ENCODE data around the gene IL20RB.

IL20RB gene

GRCh38 chr3:136957751-136958288 lies at the start of gene IL20RB:
Gene IL20RB, plus strand, starts transcription at chr3:136957983. Its CDS starts 131 bp downstream, at chr3:136958114.
- in situ Hi-C loops (cut with HindIII; ENCODE audit: low sequenced_read_pairs) = no loop called here
- no peak for DNase-seq (ENCODE audit: low read depth)
- TF ChIP-seq CTCF (IDR thresholded peaks at IDR 0.05; ENCODE audit: low read depth, low read length, missing control alignments) = no peak
- no peak within 1 kb of the TSS for H3K4me3 ChIP-seq (ENCODE audit: low read depth, low read length)

- no peak for TF ChIP-seq CTCF (IDR thresholded peaks at IDR 0.05; ENCODE audit: low read depth, low read length, missing control alignments)
- no peak for DNase-seq (ENCODE audit: low read depth)
- H3K4me3 ChIP-seq (ENCODE audit: low read depth, low read length) = no peak overlapping the region
- in situ Hi-C loops (cut with HindIII; ENCODE audit: low sequenced_read_pairs) = no loop called here
Measured at GRCh38 chr3:136908297-136908696, 49.5 kb upstream of the IL20RB start.

- H3K4me3 ChIP-seq (ENCODE audit: low read depth, low read length) = no peak overlapping the region
- DNase-seq (ENCODE audit: low read depth) = no peak
- no peak for TF ChIP-seq CTCF (IDR thresholded peaks at IDR 0.05; ENCODE audit: low read depth, low read length, missing control alignments)
- in situ Hi-C loops (cut with HindIII; ENCODE audit: low sequenced_read_pairs) = no loop called here
Measured at GRCh38 chr3:136909187-136909586, 48.6 kb upstream of the IL20RB start.

GRCh38 chr3:136910697-136911096 lies 47.1 kb upstream of the IL20RB start:
- in situ Hi-C loops (cut with HindIII; ENCODE audit: low sequenced_read_pairs) = no loop called here
- no peak overlapping the region for H3K4me3 ChIP-seq (ENCODE audit: low read depth, low read length)
- no peak for TF ChIP-seq CTCF (IDR thresholded peaks at IDR 0.05; ENCODE audit: low read depth, low read length, missing control alignments)
- DNase-seq (ENCODE audit: low read depth) = no peak

GRCh38 chr3:136913168-136913567 lies 44.6 kb upstream of the IL20RB start:
- no peak for TF ChIP-seq CTCF (IDR thresholded peaks at IDR 0.05; ENCODE audit: low read depth, low read length, missing control alignments)
- DNase-seq (ENCODE audit: low read depth) = no peak
- H3K4me3 ChIP-seq (ENCODE audit: low read depth, low read length) = no peak overlapping the region
- in situ Hi-C loops (cut with HindIII; ENCODE audit: low sequenced_read_pairs) = no loop called here

- no peak for TF ChIP-seq CTCF (IDR thresholded peaks at IDR 0.05; ENCODE audit: low read depth, low read length, missing control alignments)
- no peak for DNase-seq (ENCODE audit: low read depth)
- in situ Hi-C loops (cut with HindIII; ENCODE audit: low sequenced_read_pairs) = no loop called here
- no peak overlapping the region for H3K4me3 ChIP-seq (ENCODE audit: low read depth, low read length)
Measured at GRCh38 chr3:136914739-136915138, 43.0 kb upstream of the IL20RB start.

Data from astrocyte of the cerebellum (primary cell).